Measurements from ENCODE around the gene LRP4.

LRP4 gene

GRCh38 chr11:46826310-46827044 is 91.9 kb downstream of the LRP4 start:
- DNase-seq: no peak
- in situ Hi-C loops (cut with MboI; ENCODE audit: low pct_unique_long_range_greater_than_20kb, low sequenced_read_pairs): no loop called here

- in situ Hi-C loops (cut with MboI; ENCODE audit: low pct_unique_long_range_greater_than_20kb, low sequenced_read_pairs): no loop called here
- DNase-seq: peak; percentile 54
Measured at GRCh38 chr11:46808799-46809431, 109.4 kb downstream of the LRP4 start.
